T1000 (cell line): ENCODE measurements around the gene RNF31.
"Not testable (repeated sequence)": the region's sequence is repeated elsewhere in the genome, so short reads cannot be mapped to it uniquely, and the experiment has no call there.

ENCODE experiments used
- DNase-seq: peaks from one replicate; lab custom pipeline; 2025; ENCODE audit warnings: mixed read lengths; lab: John Stamatoyannopoulos, UW

RNF31 gene

GRCh38 chr14:24202538-24202937 is 55.2 kb downstream of the RNF31 start:
- DNase-seq: not testable (repeated sequence)

GRCh38 chr14:24203249-24203886 is 56.1 kb downstream of the RNF31 start:
- DNase-seq: not testable (repeated sequence)

- no peak for DNase-seq
These were observed 57.2 kb downstream of the RNF31 start for GRCh38 chr14:24204163-24205146.

GRCh38 chr14:24206260-24207103 is 59.2 kb downstream of the RNF31 start:
- DNase-seq: no peak

- DNase-seq: no peak
These were observed 59.8 kb downstream of the RNF31 start for GRCh38 chr14:24207104-24207551.

DNA sequence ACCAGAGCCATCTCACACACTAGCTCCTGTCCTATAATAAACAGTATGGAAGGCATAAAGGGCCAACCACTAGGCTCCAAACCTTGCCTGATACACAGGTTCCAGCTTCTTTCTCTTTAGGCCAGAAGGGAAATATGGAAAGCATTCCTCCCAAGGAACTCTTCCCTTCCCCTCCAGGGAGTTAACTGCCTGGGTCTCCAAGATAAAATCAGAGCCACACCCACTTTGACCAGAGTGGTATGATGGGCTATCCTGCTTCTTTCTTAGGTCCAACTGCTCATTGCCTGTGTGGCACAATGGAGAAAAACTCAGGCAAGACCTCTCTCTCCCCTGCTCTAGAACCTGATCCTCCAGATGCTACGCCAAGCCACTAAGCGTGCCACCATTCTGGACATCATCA is 60.3 kb downstream of the RNF31 start:
- DNase-seq: no peak
